Breast epithelium (tissue), 3 donors: ENCODE data around the gene NUMB.

Experiments
- CTCF ChIP-seq, 3 donors: fragments of 450-650 bp; IDR thresholded peaks; one replicate each; pipeline ENCODE4 v1.5.1; 2016 to 2017; ENCODE audit warnings: antibody characterized with exemption in 3 of 3, mild to moderate bottlenecking in 3 of 3, moderate library complexity in 3 of 3
- POLR2AphosphoS5 ChIP-seq, 3 donors: sonication (generic); formaldehyde crosslinking; IDR thresholded peaks; one replicate each; pipeline ENCODE4 v1.6.1; 2017; ENCODE audit warnings: antibody characterized with exemption in 3 of 3

- TF ChIP-seq CTCF (IDR thresholded peaks at IDR 0.05) (no peak), POLR2AphosphoS5 (IDR thresholded peaks at IDR 0.05) (no peak)
Measured at GRCh38 chr14:73492670-73493069, 34.3 kb upstream of the NUMB start.
